Measurements from ENCODE around the gene SASH1. TPM values are rescaled to one million over a fixed set of nuclear protein-coding genes. Genes with fewer than 3 reads are reported as not detected.

The SASH1 gene
- total RNA-seq, 1 experiment from 2014 or later, result 19.2 TPM

DNA sequence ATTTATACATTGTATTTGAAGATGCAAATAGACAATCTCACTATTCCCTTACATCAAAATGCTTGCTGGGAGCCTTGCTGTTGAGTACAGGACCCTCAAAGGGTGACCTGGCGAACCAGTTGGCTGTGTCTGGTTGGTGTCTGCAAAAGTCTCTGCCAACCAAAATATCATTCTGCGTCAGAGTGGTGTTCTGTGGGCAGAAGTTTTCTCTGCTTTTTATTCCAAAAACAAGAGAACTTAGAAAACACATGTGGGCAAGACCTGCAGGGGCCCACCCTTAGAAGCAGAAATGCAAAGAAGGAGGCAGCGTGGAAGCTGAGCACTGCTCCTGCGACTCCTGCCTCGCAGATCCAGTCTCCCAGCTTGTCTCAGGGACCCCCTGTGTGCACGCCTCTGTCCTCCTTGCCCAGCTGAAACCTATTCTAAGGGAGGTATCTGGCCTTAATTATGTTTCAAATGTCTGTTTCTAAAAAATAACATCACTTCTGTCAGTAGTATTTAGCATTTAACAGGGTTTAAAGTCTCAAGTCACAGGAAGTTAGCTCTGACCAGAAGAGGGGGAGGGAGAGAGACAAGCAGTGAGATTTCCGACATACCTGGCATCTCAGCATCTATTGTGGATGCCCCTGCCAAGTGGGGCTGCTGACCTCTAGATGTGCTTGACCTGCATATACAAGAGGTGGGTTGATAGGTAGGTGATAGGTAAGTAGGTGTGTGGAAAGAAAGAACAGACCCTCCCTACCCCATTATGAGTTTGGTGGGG lies 101.3 kb downstream of the SASH1 start:
- CTCF ChIA-PET, result no interaction called here
- Histone ChIP-seq H3K27me3 (replicated peaks; ENCODE audit: insufficient read depth, low read depth, low read length, poor library complexity) (no peaks in the 10 kb centered on the region), H3K27ac (ENCODE audit: low read depth, low read length, poor library complexity, severe bottlenecking) (no peak overlapping the region), H3K9me3 (ENCODE audit: low read depth, low read length, poor library complexity, severe bottlenecking) (no peaks in the 10 kb centered on the region), H3K4me3 (ENCODE audit: low read depth, low read length, poor library complexity, severe bottlenecking) (no peak overlapping the region), H3K36me3 (ENCODE audit: insufficient read depth, low read length, poor library complexity, severe bottlenecking) (no peaks in the 10 kb centered on the region), H3K4me1 (ENCODE audit: insufficient read depth, low read length, poor library complexity, severe bottlenecking) (peaks cover 22% of the 10 kb centered on the region)
- POLR2A ChIA-PET (ENCODE audit: low non-redundant PET), result no interaction called here
- no TSS peak for BruUV-seq (replicated peaks)
- no peak for DNase-seq (ENCODE audit: low spot score)
- intact Hi-C loops (cut with micrococcal nuclease; ENCODE audit: unreplicated experiment), result no loop called here
- no peak for TF ChIP-seq EZH2 (IDR thresholded peaks at IDR 0.05; ENCODE audit: borderline replicate concordance, low read depth, low read length, poor library complexity, severe bottlenecking)
- TF ChIP-seq, protein P1, sequence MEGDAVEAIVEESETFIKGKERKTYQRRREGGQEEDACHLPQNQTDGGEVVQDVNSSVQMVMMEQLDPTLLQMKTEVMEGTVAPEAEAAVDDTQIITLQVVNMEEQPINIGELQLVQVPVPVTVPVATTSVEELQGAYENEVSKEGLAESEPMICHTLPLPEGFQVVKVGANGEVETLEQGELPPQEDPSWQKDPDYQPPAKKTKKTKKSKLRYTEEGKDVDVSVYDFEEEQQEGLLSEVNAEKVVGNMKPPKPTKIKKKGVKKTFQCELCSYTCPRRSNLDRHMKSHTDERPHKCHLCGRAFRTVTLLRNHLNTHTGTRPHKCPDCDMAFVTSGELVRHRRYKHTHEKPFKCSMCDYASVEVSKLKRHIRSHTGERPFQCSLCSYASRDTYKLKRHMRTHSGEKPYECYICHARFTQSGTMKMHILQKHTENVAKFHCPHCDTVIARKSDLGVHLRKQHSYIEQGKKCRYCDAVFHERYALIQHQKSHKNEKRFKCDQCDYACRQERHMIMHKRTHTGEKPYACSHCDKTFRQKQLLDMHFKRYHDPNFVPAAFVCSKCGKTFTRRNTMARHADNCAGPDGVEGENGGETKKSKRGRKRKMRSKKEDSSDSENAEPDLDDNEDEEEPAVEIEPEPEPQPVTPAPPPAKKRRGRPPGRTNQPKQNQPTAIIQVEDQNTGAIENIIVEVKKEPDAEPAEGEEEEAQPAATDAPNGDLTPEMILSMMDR (conservative IDR thresholded peaks at IDR 0.05; ENCODE audit: low read depth, low read length), result no peak

DNA sequence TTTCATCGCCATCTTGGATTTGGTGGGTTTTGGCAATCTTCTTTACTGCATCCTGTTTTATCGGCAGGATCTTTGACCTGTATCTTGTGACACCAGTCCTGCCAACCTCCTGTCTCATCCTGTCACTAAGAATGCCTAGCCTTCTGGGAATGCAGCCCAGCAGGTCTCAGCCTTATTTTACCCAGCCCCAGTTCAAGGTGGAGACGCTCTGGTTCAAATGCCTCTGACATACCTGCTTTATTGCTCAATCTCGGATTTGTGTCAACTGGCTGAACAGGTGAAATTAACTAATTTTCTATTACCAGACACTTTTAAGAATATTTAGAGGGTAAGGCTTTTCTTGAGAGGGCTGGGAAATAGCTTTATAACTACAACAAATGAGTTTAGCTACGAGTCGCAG lies 102.5 kb downstream of the SASH1 start:
- Histone ChIP-seq H3K4me3 (ENCODE audit: low read depth, low read length, poor library complexity, severe bottlenecking) (no peak overlapping the region), H3K27me3 (replicated peaks; ENCODE audit: insufficient read depth, low read depth, low read length, poor library complexity) (no peaks in the 10 kb centered on the region), H3K9me3 (ENCODE audit: low read depth, low read length, poor library complexity, severe bottlenecking) (no peaks in the 10 kb centered on the region), H3K36me3 (ENCODE audit: insufficient read depth, low read length, poor library complexity, severe bottlenecking) (no peaks in the 10 kb centered on the region), H3K27ac (ENCODE audit: low read depth, low read length, poor library complexity, severe bottlenecking) (no peak overlapping the region), H3K4me1 (ENCODE audit: insufficient read depth, low read length, poor library complexity, severe bottlenecking) (peaks cover 22% of the 10 kb centered on the region)
- ChIA-PET POLR2A (ENCODE audit: low non-redundant PET) (no interaction called here), CTCF (no interaction called here)
- TF ChIP-seq, protein P1 (conservative IDR thresholded peaks at IDR 0.05; ENCODE audit: low read depth, low read length), result no peak
- TF ChIP-seq EZH2 (IDR thresholded peaks at IDR 0.05; ENCODE audit: borderline replicate concordance, low read depth, low read length, poor library complexity, severe bottlenecking), result no peak
- no TSS peak for BruUV-seq (replicated peaks)
- intact Hi-C loops (cut with micrococcal nuclease; ENCODE audit: unreplicated experiment), result no loop called here
- no peak for DNase-seq (ENCODE audit: low spot score)

DNA sequence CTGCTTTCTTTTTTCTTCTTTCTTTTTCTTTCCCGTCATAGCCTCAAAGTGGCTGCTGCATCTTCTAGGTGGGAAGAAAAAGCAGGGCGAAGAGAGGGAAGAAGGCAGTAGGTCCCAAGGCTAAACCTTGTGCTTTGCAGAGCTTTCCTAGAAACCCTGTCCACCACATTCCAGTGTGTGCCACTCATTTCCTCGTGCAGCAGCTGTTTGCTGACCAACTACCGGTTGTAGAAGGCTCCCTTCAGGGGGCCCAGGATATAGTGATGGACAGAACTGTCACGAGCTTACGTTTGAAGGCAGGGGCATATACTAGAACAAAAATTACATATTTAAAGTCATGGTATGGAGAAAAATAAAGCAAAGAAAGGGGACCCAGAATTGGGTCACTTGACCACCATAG lies 103.0 kb downstream of the SASH1 start:
- TF ChIP-seq, protein P1 (conservative IDR thresholded peaks at IDR 0.05; ENCODE audit: low read depth, low read length), result no peak
- TF ChIP-seq EZH2 (IDR thresholded peaks at IDR 0.05; ENCODE audit: borderline replicate concordance, low read depth, low read length, poor library complexity, severe bottlenecking), result no peak

More for the DNA sequence above, 103.0 kb downstream of the SASH1 start:
- POLR2A ChIA-PET (ENCODE audit: low non-redundant PET), result no interaction called here
- intact Hi-C loops (cut with micrococcal nuclease; ENCODE audit: unreplicated experiment), result no loop called here
- Histone ChIP-seq H3K27me3 (replicated peaks; ENCODE audit: insufficient read depth, low read depth, low read length, poor library complexity) (no peaks in the 10 kb centered on the region), H3K4me3 (ENCODE audit: low read depth, low read length, poor library complexity, severe bottlenecking) (no peak overlapping the region), H3K27ac (ENCODE audit: low read depth, low read length, poor library complexity, severe bottlenecking) (no peak overlapping the region), H3K36me3 (ENCODE audit: insufficient read depth, low read length, poor library complexity, severe bottlenecking) (no peaks in the 10 kb centered on the region), H3K9me3 (ENCODE audit: low read depth, low read length, poor library complexity, severe bottlenecking) (no peaks in the 10 kb centered on the region), H3K4me1 (ENCODE audit: insufficient read depth, low read length, poor library complexity, severe bottlenecking) (peaks cover 19% of the 10 kb centered on the region)
- CTCF ChIA-PET, result no interaction called here
- BruUV-seq (replicated peaks), result no TSS peak
- DNase-seq (ENCODE audit: low spot score), result no peak

All from A673 (cell line).